T-helper 9 cell (primary cell): ENCODE results near the gene KCNG1.

ENCODE experiments used
- DNase-seq: peaks from one replicate; pipeline ENCODE4 v3.0.0-alpha.2; 2020

KCNG1 gene

GRCh38 chr20:51012357-51012756, 10.6 kb downstream of the KCNG1 start:
- no peak for DNase-seq

GRCh38 chr20:51011479-51011878, 11.4 kb downstream of the KCNG1 start:
- DNase-seq = no peak

- DNase-seq = no peak
Observed at GRCh38 chr20:51010932-51011331, 12.0 kb downstream of the KCNG1 start.

- DNase-seq = no peak
Observed at GRCh38 chr20:51010043-51010365, 12.9 kb downstream of the KCNG1 start.

GRCh38 chr20:51009303-51010042, 13.4 kb downstream of the KCNG1 start:
- DNase-seq = no peak

- no peak for DNase-seq
Observed at GRCh38 chr20:51008718-51009117, 14.2 kb downstream of the KCNG1 start.

GRCh38 chr20:51005214-51005613, 17.7 kb downstream of the KCNG1 start:
- no peak for DNase-seq

- DNase-seq = no peak
Observed at GRCh38 chr20:51004781-51005180, 18.1 kb downstream of the KCNG1 start.

GRCh38 chr20:51004305-51004727, 18.6 kb downstream of the KCNG1 start:
- DNase-seq = no peak

- DNase-seq = no peak
Observed at GRCh38 chr20:51003753-51004152, 19.2 kb downstream of the KCNG1 start.

- DNase-seq = no peak
Observed at GRCh38 chr20:51002633-51003032, 20.3 kb downstream of the KCNG1 start.

GRCh38 chr20:51001430-51002265, 21.3 kb downstream of the KCNG1 start:
- no peak for DNase-seq

- no peak for DNase-seq
Observed at GRCh38 chr20:50999355-50999754, 23.6 kb downstream of the KCNG1 start.

GRCh38 chr20:50996901-50997865, 25.7 kb downstream of the KCNG1 start:
- no peak for DNase-seq

- DNase-seq = no peak
Observed at GRCh38 chr20:50995506-50995905, 27.4 kb downstream of the KCNG1 start.

GRCh38 chr20:50993876-50994275, 29.0 kb downstream of the KCNG1 start:
- no peak for DNase-seq

GRCh38 chr20:50992733-50993457, 30.0 kb downstream of the KCNG1 start:
- no peak for DNase-seq

- no peak for DNase-seq
Observed at GRCh38 chr20:50992336-50992732, 30.6 kb downstream of the KCNG1 start.

- DNase-seq = no peak
Observed at GRCh38 chr20:50991076-50991475, 31.8 kb downstream of the KCNG1 start.

GRCh38 chr20:50987493-50988210, 35.3 kb downstream of the KCNG1 start:
- peak; percentile 41 for DNase-seq

GRCh38 chr20:50983321-50983720, 39.6 kb downstream of the KCNG1 start:
- DNase-seq = no peak

GRCh38 chr20:50982363-50982762, 40.5 kb downstream of the KCNG1 start:
- DNase-seq = no peak
